SK-N-SH (cell line): ENCODE measurements around the gene RNF112. TPM values are rescaled to one million over a fixed set of nuclear protein-coding genes. Genes with fewer than 3 reads are reported as not detected.

Source experiments
- CTCF ChIA-PET: fragments of 300-600, 350-600 bp; formaldehyde crosslinking; extraction: SDS; loops from one replicate; lab custom pipeline; 2021; lab: Yijun Ruan, JAX
- POLR2A ChIA-PET: fragments of 350-600 bp; sonication (Branson Sonifier 250); formaldehyde crosslinking; extraction: SDS; loops from one replicate; lab custom pipeline; 2020; ENCODE audit warnings: antibody characterized with exemption, inconsistent platforms; lab: Yijun Ruan, JAX
- DNase-seq: peaks from one replicate; pipeline ENCODE4 v3.0.0; 2012
- H2AFZ ChIP-seq: fragments of 200-600 bp; sonication (generic); 2 replicates; pipeline ENCODE4 v1.8.1; 2016; ENCODE audit warnings: antibody characterized with exemption, mild to moderate bottlenecking, low read depth
- H3F3A ChIP-seq: fragments of 200-600 bp; sonication (generic); replicated peaks from 2 replicates; pipeline ENCODE3; 2016; ENCODE audit warnings: antibody characterized with exemption, mild to moderate bottlenecking; ENCODE audit not compliant: insufficient read depth
- H3K27ac ChIP-seq, 2 experiments: fragments of 200-500 bp in 1 of 2; fragments of 200-600 bp in 1 of 2; sonication (Bioruptor generic) in 1 of 2; sonication (generic), shearing (Covaris generic) in 1 of 2; 2 replicates each; pipeline versions ENCODE4 v1.5.1 to v1.6.1; 2014 to 2016; ENCODE audit warnings: low read depth in 2 of 2, inconsistent platforms in 1 of 2, low read length in 1 of 2, mild to moderate bottlenecking in 1 of 2, mixed read lengths in 1 of 2
- H3K27me3 ChIP-seq: fragments of 200-600 bp; sonication (generic), shearing (Covaris generic); 2 replicates; pipeline ENCODE4 v1.6.1; 2016; ENCODE audit warnings: mixed run types; ENCODE audit not compliant: insufficient read depth
- H3K36me3 ChIP-seq, 2 experiments: fragments of 200-500 bp in 1 of 2; fragments of 200-600 bp in 1 of 2; sonication (Bioruptor generic) in 1 of 2; sonication (generic) in 1 of 2; replicated peaks in 1 of 2; 2 replicates each; pipeline versions ENCODE3 to v1.5.1; 2014 to 2016; ENCODE audit warnings: low read length in 1 of 2, mild to moderate bottlenecking in 1 of 2; ENCODE audit not compliant: insufficient read depth in 2 of 2, control insufficient read depth in 1 of 2
- H3K4me1 ChIP-seq, 2 experiments: fragments of 200-500 bp in 1 of 2; fragments of 200-600 bp in 1 of 2; sonication (Bioruptor generic) in 1 of 2; sonication (generic), shearing (Covaris generic) in 1 of 2; 2 replicates each; pipeline versions ENCODE4 v1.5.1 to v1.6.1; 2014 to 2016; ENCODE audit warnings: low read depth in 1 of 2, low read length in 1 of 2, mixed run types in 1 of 2; ENCODE audit not compliant: insufficient read depth in 2 of 2, control insufficient read depth in 1 of 2
- H3K4me2 ChIP-seq: fragments of 200-600 bp; sonication (generic), shearing (Covaris generic); 2 replicates; pipeline ENCODE4 v1.6.1; 2017; ENCODE audit warnings: mixed run types
- H3K4me3 ChIP-seq, 2 experiments: fragments of 200-500 bp in 1 of 2; fragments of 200-600 bp in 1 of 2; sonication (Bioruptor generic) in 1 of 2; sonication (generic), shearing (Covaris generic) in 1 of 2; 2 replicates each; pipeline versions ENCODE4 v1.5.1 to v1.8.1; 2014 to 2016; ENCODE audit warnings: low read depth in 2 of 2, inconsistent platforms in 1 of 2, low read length in 1 of 2, mild to moderate bottlenecking in 1 of 2, mixed read lengths in 1 of 2, moderate library complexity in 1 of 2
- H3K79me2 ChIP-seq: fragments of 200-600 bp; sonication (generic); 2 replicates; pipeline ENCODE4 v1.8.1; 2017; ENCODE audit warnings: mild to moderate bottlenecking; ENCODE audit not compliant: insufficient read depth
- H3K9ac ChIP-seq: fragments of 200-600 bp; sonication (generic); 2 replicates; pipeline ENCODE4 v1.6.1; 2017; ENCODE audit warnings: mixed run types
- H3K9me2 ChIP-seq: fragments of 200-600 bp; sonication (generic); 2 replicates; pipeline ENCODE4 v1.6.1; 2017; ENCODE audit warnings: mixed run types
- H3K9me3 ChIP-seq: fragments of 200-600 bp; sonication (generic); 2 replicates; pipeline ENCODE4 v1.6.1; 2017; ENCODE audit warnings: mixed run types, mild to moderate bottlenecking, moderate library complexity
- H4K20me1 ChIP-seq: fragments of 200-600 bp; sonication (generic); 2 replicates; pipeline ENCODE4 v1.6.1; 2017; ENCODE audit warnings: mild to moderate bottlenecking, mixed run types; ENCODE audit not compliant: insufficient read depth
- FOXJ3 ChIP-seq: sonication (generic); formaldehyde crosslinking; IDR thresholded peaks from 2 replicates; pipeline ENCODE4 v1.5.1; 2020; ENCODE audit warnings: mild to moderate bottlenecking, missing genetic modification reagents
- FOXM1 ChIP-seq: IDR thresholded peaks from 2 replicates; pipeline ENCODE4 v1.4.0; 2012; ENCODE audit warnings: low read depth, mild to moderate bottlenecking
- GATA2 ChIP-seq: sonication (generic); formaldehyde crosslinking; IDR thresholded peaks from 2 replicates; pipeline ENCODE4 v1.5.0; 2020; ENCODE audit warnings: mild to moderate bottlenecking, missing genetic modification reagents
- IRF3 ChIP-seq: fragments of 150-350 bp; IDR thresholded peaks from 2 replicates; pipeline ENCODE4 v1.6.1; 2016; ENCODE audit warnings: mild to moderate bottlenecking, low read depth, low read length
- MEF2A ChIP-seq: IDR thresholded peaks from 2 replicates; pipeline ENCODE4 v1.4.0; 2012; ENCODE audit warnings: low read depth, borderline replicate concordance
- RAD21 ChIP-seq: IDR thresholded peaks from 2 replicates; pipeline ENCODE4 v1.6.1; 2012; ENCODE audit warnings: mild to moderate bottlenecking, low read length
- REST ChIP-seq: IDR thresholded peaks from 2 replicates; pipeline ENCODE4 v1.6.1; 2012; ENCODE audit warnings: mild to moderate bottlenecking, low read depth, low read length, moderate library complexity
- RFX5 ChIP-seq: IDR thresholded peaks from 2 replicates; pipeline ENCODE4 v1.6.1; 2012; ENCODE audit warnings: mild to moderate bottlenecking, improper control_type of control experiment, low read length
- RXRA ChIP-seq: IDR thresholded peaks from 2 replicates; pipeline ENCODE4 v1.4.0; 2012; ENCODE audit warnings: low read depth, mild to moderate bottlenecking, borderline replicate concordance
- SIN3A ChIP-seq: IDR thresholded peaks from 2 replicates; pipeline ENCODE4 v1.6.1; 2012; ENCODE audit warnings: low read depth, mild to moderate bottlenecking, low read length, moderate library complexity, borderline replicate concordance
- TAF1 ChIP-seq: IDR thresholded peaks from 2 replicates; pipeline ENCODE4 v1.6.1; 2012; ENCODE audit warnings: low read depth, mild to moderate bottlenecking, low read length, moderate library complexity, borderline replicate concordance
- TCF12 ChIP-seq: IDR thresholded peaks from 2 replicates; pipeline ENCODE4 v1.4.0; 2012
- USF1 ChIP-seq: IDR thresholded peaks from 2 replicates; pipeline ENCODE4 v1.4.0; 2012; ENCODE audit warnings: low read depth, borderline replicate concordance
- USF2 ChIP-seq: fragments of 150-350 bp; IDR thresholded peaks from 2 replicates; pipeline ENCODE4 v1.6.1; 2017; ENCODE audit warnings: antibody characterized with exemption, low read length, low read depth, borderline replicate concordance
- ZBTB33 ChIP-seq: IDR thresholded peaks from 2 replicates; pipeline ENCODE4 v1.4.0; 2012; ENCODE audit warnings: low read depth, borderline replicate concordance
- WGBS: methylation state at CpG from one replicate; pipeline ENCODE4 v1.1.6; 2017; ENCODE audit warnings: low lambda C conversion rate; 5-methylcytosine and 5-hydroxymethylcytosine counted together
- polyA plus RNA-seq, 3 experiments: library from polyadenylated mRNA; depleted of rRNA; stranded (reverse); fragments of >200 nt; gene quantifications; 2 replicates each; pipeline ENCODE4 v1.2.3, GENCODE V29; 2012

Gene RNF112
- polyA plus RNA-seq, 1 of the 3 experiments (the other 2 are of a cell fraction): 22.6 TPM

GRCh38 chr17:19369846-19370492 lies 41.1 kb upstream of the RNF112 start (continued):
- no peak for TF ChIP-seq REST
- no peak for TF ChIP-seq IRF3
- no peak for TF ChIP-seq SIN3A
- no peak for TF ChIP-seq TAF1
- TF ChIP-seq RFX5: no peak
- no peak for TF ChIP-seq MEF2A

GRCh38 chr17:19370493-19370960 lies 40.5 kb upstream of the RNF112 start:
- Histone ChIP-seq H3K9me2 (no peaks in the 10 kb centered on the region), H3K9me3 (no peaks in the 10 kb centered on the region), H4K20me1 (no peaks in the 10 kb centered on the region), H3K4me3 (no peak overlapping the region), H3F3A (peaks cover 7% of the 10 kb centered on the region), H3K27me3 (no peaks in the 10 kb centered on the region), H3K4me2 (no peak overlapping the region), H2AFZ (no peak overlapping the region), H3K9ac (no peak overlapping the region), H3K36me3 (no peaks in the 10 kb centered on the region), H3K27ac (no peak overlapping the region; a peak in 1 of 4 replicates), H3K4me1 (peaks cover 0 to under 1% of the 10 kb centered on the region in 2 experiments; a peak in 2 of 4 replicates), H3K79me2 (peaks cover 2% of the 10 kb centered on the region)
- ChIA-PET POLR2A (no interaction called here), CTCF (interaction anchor here (1.5 to 5.6 kb wide), 3 partner anchors 8 to 77 kb away, joined by 3 to 37 read pairs (median 20); partner anchors contain the start of genes B9D1 and RNF112)
- DNase-seq: no peak
- TF ChIP-seq TCF12 (no peak), GATA2 (no peak), FOXJ3 (CRISPR knock-in tag) (no peak), USF1 (no peak), RAD21 (no peak), FOXM1 (no peak), ZBTB33 (no peak), RXRA (no peak), USF2 (no peak)
- WGBS: 100% methylated on average over 5 of the region's 7 CpGs
